Left forelimb (tissue), 1 donor: Measurements from ENCODE around the gene UNC79.

Source experiments
- DNase-seq: peaks from one replicate; pipeline ENCODE4 v3.0.0-alpha.2; 2018; ENCODE audit warnings: low spot score

UNC79 gene

GRCh38 chr14:93727917-93728650 lies 297.3 kb downstream of the UNC79 start:
- DNase-seq, result no peak

- DNase-seq, result no peak
These were observed 297.9 kb downstream of the UNC79 start for GRCh38 chr14:93728651-93729016.

- DNase-seq, result no peak
These were observed 299.3 kb downstream of the UNC79 start for GRCh38 chr14:93729993-93730392.

- DNase-seq, result no peak
These were observed 301.0 kb downstream of the UNC79 start for GRCh38 chr14:93731753-93732152.

GRCh38 chr14:93732524-93732923 lies 301.8 kb downstream of the UNC79 start:
- DNase-seq, result no peak

- DNase-seq, result no peak
These were observed 302.5 kb downstream of the UNC79 start for GRCh38 chr14:93733231-93733630.

- no peak for DNase-seq
These were observed 302.9 kb downstream of the UNC79 start for GRCh38 chr14:93733631-93734030.

GRCh38 chr14:93734086-93734822 lies 303.5 kb downstream of the UNC79 start:
- DNase-seq, result no peak

GRCh38 chr14:93735206-93735605 lies 304.5 kb downstream of the UNC79 start:
- DNase-seq, result no peak

- no peak for DNase-seq
These were observed 305.8 kb downstream of the UNC79 start for GRCh38 chr14:93736378-93737014.

GRCh38 chr14:93737634-93738033 lies 306.9 kb downstream of the UNC79 start:
- DNase-seq, result no peak

GRCh38 chr14:93741556-93742230 lies 311.0 kb downstream of the UNC79 start:
- DNase-seq, result no peak

- DNase-seq, result no peak
These were observed 312.0 kb downstream of the UNC79 start for GRCh38 chr14:93742761-93743160.

GRCh38 chr14:93743270-93744060 lies 312.7 kb downstream of the UNC79 start:
- DNase-seq, result no peak

GRCh38 chr14:93744176-93744575 lies 313.4 kb downstream of the UNC79 start:
- DNase-seq, result no peak

- no peak for DNase-seq
These were observed 314.1 kb downstream of the UNC79 start for GRCh38 chr14:93744876-93745275.

- DNase-seq, result no peak
These were observed 315.0 kb downstream of the UNC79 start for GRCh38 chr14:93745603-93746273.

- DNase-seq, result no peak
These were observed 316.4 kb downstream of the UNC79 start for GRCh38 chr14:93747102-93747501.

- DNase-seq, result no peak
These were observed 316.8 kb downstream of the UNC79 start for GRCh38 chr14:93747560-93747959.

GRCh38 chr14:93748208-93749075 lies 317.7 kb downstream of the UNC79 start:
- DNase-seq, result no peak
